Stimulated activated CD4-positive, alpha-beta T cell treated with anti-CD3 and anti-CD28 coated beads, Interleukin-12 subunit alpha, Interleukin-12 subunit beta, amount 100 ng/mL, for 24 hours (primary cell): ENCODE measurements around the gene ITIH1.

Source experiments
- DNase-seq, 2 experiments: peaks; one replicate each; pipeline ENCODE4 v3.0.0-alpha.2; 2020; ENCODE audit warnings: low read depth in 2 of 2

The ITIH1 gene

GRCh38 chr3:52789746-52790040, 12.3 kb downstream of the ITIH1 start:
- DNase-seq = no peak

GRCh38 chr3:52790337-52790736, 12.9 kb downstream of the ITIH1 start:
- no peak for DNase-seq

- DNase-seq = no peak
Measured at GRCh38 chr3:52790741-52791140, 13.3 kb downstream of the ITIH1 start.

GRCh38 chr3:52791366-52791765, 14.0 kb downstream of the ITIH1 start:
- DNase-seq = no peak

- DNase-seq = no peak
Measured at GRCh38 chr3:52791928-52792327, 14.5 kb downstream of the ITIH1 start.

- DNase-seq = no peak
Measured at GRCh38 chr3:52792413-52792812, 15.0 kb downstream of the ITIH1 start.

GRCh38 chr3:52792961-52793695, 15.7 kb downstream of the ITIH1 start:
- no peak for DNase-seq

GRCh38 chr3:52793702-52794611, 16.6 kb downstream of the ITIH1 start:
- no peak for DNase-seq

GRCh38 chr3:52794612-52795099, 17.3 kb downstream of the ITIH1 start, which contains the start of gene ITIH3:
Gene ITIH3, plus strand, starts transcription at chr3:52794796. Its CDS starts 8 bp downstream, at chr3:52794804.
- no peak for DNase-seq

- no peak for DNase-seq
Measured at GRCh38 chr3:52795298-52795900, 18.0 kb downstream of the ITIH1 start.

- DNase-seq = no peak
Measured at GRCh38 chr3:52796411-52796810, 19.0 kb downstream of the ITIH1 start.

GRCh38 chr3:52798376-52798977, 21.1 kb downstream of the ITIH1 start:
- no peak for DNase-seq

GRCh38 chr3:52798978-52799476, 21.6 kb downstream of the ITIH1 start:
- no peak for DNase-seq

- DNase-seq = no peak
Measured at GRCh38 chr3:52800079-52800478, 22.7 kb downstream of the ITIH1 start.

GRCh38 chr3:52801839-52802238, 24.4 kb downstream of the ITIH1 start:
- DNase-seq = no peak

- no peak for DNase-seq
Measured at GRCh38 chr3:52805270-52806039, 28.1 kb downstream of the ITIH1 start.

GRCh38 chr3:52809149-52809548, 31.8 kb downstream of the ITIH1 start:
- no peak for DNase-seq

GRCh38 chr3:52809662-52810377, 32.4 kb downstream of the ITIH1 start:
- DNase-seq = no peak

GRCh38 chr3:52810923-52811322, 33.5 kb downstream of the ITIH1 start:
- DNase-seq = no peak

GRCh38 chr3:52811452-52812011, 34.1 kb downstream of the ITIH1 start:
- DNase-seq = no peak
